CD4-positive, alpha-beta T cell treated with Interleukin-10 for 1 hour (primary cell): ENCODE results near the gene E2F4.

Experiments
- DNase-seq: peaks from one replicate; pipeline ENCODE4 v3.0.0-alpha.2; 2020

Gene E2F4

DNA sequence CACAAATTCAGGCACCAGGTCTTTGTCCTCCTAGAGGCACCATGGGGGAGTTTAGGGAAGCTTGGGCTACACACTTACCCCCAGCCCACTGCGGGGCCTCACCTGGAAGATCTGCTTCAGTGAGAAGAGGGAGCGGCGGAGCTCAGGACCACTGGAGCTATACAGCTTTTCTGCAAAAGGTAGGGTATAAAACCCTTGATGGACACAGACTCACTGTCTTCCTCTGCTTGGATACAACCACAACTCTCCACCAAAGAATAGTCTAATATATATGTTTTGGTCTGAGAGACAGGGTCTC lies 46.3 kb downstream of the E2F4 start:
- no peak for DNase-seq

DNA sequence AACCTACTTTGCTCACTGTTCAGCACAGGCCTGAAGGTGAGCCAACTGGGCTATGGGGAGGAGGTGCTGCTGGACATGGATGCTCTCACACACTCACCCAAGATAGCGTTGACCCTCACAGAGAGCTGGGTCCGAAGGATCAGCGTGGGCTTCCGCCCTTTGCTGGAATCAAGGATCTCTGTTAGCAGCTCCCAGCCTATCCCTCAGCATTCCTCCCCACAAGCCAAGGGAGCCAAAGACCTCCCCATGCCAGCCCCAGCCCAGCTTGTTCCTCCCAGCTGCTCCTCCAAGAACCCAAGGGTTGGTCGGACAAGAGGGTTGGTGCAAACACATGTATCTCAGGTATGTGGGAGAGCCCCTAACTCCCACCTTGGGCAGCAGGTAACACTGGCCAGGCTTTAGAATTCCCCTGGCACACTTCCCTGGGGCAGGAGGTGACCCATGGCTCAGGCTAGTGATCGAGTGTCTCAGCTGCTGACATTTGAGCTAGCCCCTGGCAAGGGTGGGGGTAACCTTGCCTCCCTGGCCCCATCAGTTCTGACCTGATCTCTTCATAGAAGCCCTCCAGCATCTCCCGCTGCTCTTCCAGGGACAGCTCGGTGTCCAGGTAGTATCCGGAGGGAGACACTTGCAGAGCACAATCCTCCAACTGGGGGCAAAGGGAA lies 47.0 kb downstream of the E2F4 start:
- no peak for DNase-seq

DNA sequence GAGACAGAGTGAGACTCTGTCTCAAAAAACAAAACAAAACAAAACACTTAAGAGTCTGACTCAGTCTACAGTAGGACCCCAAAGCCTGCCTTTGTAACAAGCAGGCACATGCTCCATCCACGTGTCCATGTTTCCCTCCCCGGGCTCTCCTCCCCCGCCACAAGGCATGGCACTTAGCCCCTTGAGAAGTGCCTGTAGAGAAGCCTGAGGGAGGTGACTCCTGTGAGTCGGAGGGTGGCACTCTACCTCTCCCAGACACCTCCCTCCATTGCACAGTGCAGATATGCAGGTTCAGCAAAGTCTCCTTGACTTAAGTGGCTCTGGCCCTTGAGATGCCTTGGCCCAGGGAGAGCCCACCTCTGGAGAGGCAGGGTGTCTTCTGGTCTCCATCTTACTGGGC lies 48.6 kb downstream of the E2F4 start:
- DNase-seq, result no peak

DNA sequence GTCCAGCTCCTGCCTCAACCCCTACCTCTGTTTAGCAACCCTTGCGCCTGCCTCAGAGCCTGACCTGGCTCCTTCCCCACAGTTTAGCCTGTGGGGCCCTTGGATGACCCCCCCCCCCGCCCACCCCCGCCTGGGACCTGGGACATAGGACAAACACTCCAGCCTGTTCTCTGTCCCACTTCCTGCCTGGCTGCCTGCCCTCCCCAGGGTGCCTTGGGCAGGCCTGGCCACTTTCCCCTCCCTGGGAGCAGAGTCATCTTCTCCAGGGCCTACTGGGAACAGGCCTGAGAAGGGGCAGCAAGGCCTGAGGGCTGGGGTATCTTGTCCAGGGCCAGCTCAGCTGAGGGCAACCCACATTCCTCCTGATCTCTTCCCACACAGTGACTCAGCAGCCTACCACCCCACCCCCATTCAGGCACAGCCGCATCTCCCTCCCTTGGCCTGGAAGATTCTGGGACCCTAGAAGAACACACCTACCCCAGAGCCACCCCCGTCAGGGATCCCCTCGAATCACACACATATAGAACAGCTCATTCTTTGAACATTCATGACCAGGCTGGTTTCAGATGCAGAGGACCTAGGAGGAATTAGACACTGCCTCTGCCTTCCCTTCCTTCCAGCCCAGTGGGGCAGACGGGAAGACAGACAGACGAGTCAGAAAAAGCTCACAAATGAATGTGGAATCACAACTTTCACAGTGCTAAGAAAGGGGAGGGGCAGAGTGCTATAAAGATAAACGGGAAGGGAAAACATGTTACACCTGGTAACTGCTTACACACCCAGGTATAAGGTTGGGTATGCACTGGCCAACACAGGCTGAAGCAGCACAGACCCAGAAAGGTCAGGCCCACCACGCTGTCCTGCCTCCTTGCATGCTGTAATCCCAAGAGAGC lies 49.3 kb downstream of the E2F4 start:
- DNase-seq, result no peak

DNA sequence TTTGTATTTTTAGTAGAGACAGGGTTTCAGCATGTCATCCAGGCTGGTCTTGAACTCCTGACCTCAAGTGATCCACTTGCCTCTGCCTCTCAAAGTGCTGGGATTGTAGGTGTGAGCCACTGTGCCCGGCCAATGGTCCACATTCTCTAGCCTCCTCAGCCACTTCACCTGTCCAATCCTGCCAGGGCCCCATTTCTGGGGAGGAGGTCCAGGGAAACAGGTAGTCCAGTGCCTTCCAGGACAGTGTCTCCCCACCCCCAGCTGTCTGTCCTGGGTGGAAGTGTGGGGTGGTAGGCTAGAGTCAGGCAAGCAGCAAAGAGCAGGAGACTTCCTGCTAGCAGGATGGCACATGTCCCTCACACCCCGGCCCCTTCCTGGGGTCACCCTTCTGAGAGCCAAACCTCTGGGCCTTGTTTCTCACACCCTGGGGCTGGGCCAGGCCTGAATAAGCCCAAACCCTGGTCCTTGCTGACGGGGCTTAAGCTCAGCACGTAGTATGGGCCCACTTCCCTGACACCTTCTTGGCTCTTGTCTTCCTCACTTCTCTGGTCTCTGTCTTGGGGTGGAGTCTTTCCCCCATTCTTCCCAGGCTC lies 50.3 kb downstream of the E2F4 start:
- no peak for DNase-seq

DNA sequence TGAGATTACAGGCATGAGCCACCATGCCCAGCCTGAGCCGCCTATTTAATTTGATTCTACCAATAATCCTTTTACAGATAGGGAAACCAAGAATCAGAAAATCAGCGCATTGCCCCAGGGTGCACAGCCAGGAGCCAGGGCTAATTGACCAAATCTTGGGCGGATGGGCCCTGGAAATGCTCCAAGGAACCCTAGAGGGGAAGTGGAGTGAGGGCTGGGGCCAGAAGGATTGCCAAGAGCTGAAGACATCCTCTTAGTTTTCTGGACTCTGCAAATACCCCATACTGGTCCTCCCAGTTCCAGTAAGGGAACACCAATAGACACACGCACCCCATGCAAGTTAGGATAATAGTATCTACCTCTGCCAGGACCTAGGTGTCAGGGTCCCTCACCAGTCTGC lies 51.5 kb downstream of the E2F4 start:
- no peak for DNase-seq

DNA sequence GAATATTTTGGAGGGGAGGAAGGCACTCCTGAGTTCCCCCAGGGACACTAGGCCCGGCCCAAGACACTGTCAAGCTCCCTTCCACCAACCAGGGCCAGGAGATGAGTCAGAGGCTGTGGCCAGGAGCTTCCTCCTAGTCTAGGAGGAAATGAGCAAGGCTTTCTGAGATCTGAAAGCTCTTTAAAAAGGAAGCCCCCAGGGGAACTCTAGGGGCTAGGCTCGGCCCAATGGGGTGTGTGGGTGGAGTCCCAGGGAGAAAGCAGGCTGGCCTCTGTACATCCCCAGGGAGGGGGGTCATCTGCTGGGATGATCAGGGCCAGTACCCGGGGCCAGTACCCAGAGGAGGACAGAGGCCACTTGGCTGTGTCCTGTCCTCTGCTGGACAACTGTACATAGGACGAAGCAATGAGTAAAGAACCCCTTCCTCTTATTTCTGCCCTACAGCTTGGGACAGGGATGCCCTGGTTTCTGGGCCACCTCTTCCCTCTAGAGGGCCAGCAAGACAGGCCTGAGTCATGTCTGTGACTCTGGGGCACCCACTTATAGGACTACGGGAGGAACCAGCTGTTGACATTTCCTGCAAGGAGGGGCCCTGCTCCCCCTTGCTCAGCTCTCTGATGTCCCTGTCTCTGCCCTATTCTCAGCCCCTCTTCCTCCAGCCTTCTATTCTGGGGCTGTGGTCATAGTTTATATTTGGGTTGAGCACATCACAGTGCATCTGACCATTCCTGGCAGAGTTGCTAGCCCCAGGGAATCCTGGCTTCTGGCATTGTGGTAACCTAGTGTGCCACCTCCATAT lies 52.6 kb downstream of the E2F4 start:
- DNase-seq, result peak; percentile 85

DNA sequence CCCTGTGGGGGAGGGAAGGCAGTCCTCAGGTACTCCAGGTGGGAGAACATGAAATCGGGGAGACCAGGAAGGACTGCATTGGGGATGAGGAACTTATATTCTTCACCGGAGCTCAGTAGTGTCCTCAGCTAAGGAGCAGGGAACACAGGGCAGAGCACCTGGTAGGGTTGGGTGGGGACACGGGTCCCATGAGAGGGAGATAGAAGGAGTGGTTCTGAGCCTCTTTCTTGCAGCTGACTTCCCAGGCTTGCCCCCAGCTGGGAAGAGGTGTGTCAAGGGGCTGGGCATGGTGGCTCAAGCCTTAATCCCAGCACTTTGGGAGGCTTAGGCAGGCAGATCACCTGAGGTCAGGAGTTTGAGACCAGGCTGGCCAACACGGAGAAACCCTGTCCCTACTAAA lies 53.2 kb downstream of the E2F4 start:
- no peak for DNase-seq

DNA sequence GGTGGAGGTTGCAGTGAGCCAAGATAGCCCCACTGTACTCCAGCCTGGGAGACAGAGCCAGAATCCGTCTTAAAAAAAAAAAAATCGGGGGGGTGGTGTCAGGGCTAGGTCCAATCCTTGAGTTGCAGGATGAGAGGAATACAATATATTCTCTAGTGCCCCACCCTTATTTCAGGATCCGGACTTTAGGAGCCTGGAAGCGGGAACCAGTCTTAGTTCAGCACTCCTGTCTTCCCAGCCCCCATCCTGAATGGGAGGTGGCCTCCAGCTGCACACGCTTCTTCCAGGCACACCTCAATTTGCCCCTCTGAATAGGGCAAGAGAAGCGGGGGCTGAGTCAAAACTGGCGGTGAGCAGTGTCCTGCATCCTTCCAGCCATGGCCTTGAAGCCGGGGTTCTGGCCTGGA lies 53.7 kb downstream of the E2F4 start:
- no peak for DNase-seq

DNA sequence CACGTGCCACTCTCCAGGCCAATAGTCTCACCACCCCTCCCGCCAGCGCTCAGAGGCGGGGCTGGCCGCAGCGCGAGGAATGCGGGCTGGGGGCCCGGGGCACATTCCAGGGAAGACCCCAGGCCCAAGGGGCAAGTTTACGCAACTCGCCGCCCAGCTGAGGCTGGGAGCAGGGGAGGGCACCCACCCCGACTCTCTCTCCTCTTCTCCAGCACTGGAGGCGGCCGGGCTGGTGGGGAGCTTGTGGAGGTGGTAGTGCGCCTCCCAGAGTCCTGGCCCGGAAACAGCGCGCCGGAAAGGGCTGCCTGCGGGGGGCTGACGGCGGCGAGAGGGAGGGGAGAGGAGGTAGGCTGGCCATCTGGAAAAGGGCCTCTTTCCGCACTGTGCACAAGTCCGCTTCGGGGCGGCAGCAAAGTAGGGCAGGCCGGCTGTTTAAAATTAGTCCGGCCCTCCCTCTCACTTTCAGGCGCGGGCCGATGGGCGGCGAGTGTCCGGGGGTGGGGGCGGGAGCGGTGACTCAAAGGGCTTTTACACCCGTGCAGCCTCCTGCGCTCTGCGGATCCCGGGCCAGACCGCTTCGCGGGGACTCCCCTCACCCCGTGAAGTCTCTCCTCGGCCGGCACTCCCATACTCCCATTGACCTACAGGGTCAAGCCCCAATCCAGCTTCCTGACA lies 54.3 kb downstream of the E2F4 start:
- DNase-seq, result peak; percentile 56

DNA sequence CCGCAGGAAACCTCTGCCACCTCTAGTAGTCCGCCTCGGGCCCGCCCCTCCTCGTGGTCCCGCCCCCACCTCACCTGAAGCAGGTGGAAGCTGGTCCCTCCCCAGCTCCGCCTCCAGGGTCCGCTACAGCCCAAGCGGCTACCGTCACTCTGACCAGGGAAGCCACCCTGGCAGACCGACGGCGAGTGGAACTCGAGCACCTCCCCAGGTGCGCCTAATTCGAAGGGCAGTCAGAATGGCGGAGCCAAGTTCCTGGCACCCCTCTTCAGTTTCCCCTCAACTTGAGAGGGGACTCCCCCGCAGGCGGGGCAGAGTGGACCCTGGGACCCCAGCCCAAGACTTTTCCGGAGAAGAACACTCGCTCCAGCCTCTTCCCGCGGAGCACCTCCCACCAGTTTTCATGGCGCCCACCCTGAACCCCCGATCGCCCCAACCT lies 54.8 kb downstream of the E2F4 start:
- peak; percentile 60 for DNase-seq

DNA sequence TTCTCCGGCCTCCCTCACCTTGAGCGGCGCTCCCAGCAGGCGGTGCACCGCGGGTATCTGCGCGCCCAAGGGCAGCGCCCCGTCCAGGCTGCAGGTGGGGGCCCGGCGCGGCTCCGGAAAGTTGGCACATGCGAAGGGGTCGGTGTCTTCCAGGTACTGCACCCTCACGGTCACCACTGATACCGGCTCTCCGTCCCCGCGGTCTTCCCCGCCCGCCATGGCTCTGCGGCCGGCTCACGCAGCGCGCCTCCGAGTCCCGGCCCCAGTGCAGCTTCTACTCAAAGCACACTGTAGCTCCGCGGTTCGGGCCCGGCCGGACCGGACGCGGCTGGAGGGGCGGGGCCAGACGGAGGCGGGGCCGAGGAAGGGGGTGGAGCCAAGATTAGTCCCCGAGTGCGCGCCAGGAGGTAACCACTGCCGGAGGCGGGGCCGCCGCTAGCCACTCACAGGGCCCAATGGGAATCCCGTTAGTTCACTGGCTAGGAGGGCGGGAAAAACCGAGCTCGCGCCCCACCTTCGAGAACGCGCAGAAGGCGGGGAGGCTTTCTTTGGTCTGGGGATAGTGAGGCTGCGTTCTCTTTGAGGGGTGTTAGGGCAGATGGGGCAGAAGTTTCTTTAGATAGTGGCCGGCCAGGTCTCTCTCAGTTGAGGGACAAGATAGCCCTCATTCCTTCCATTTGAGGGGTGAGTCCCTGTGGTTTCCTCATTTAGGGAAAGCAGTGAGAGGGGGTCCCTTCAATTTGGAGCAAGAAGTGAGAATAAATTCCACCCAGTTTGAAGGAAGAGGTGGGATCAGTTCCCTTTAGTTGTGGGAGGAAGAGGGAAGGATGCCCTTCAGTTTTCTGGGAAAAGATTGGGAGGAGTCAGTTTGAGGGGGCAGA lies 55.5 kb downstream of the E2F4 start, which contains the start of gene FHOD1:
TSS of gene FHOD1 (minus strand) at position 290 of the 881 bp plus-strand sequence. CDS start at position 219, 71 bp downstream.
- peak; percentile 96 for DNase-seq

DNA sequence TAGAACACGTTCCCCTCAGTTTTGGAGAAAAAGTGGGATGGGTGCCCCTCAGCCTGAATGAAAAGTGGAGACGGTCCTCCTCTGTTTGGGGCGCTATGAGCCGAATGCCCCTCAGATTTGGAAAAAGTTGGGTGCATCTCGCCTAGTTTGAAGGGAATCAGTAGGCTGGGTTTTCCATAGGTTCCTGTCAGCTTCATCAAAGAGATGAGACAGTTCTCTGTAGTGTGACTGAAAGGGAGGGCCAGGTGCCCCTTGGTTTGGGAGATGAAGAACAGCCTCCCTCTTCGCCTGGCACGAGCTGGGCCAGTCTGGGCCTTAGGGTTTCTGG lies 56.1 kb downstream of the E2F4 start:
- DNase-seq, result no peak
